ENCODE measurements around the gene PCDHA11. TPM values are rescaled to one million over a fixed set of nuclear protein-coding genes. Genes with fewer than 3 reads are reported as not detected.
"Not testable (repeated sequence)": the region's sequence is repeated elsewhere in the genome, so short reads cannot be mapped to it uniquely, and the experiment has no call there.

Gene PCDHA11
- total RNA-seq, 3 donors from 2014 or later = 0.19 to 0.58 TPM; not detected in 1

- TF ChIP-seq CTCF (IDR thresholded peaks at IDR 0.05) = no peak
- intact Hi-C loops (cut with DNase I, micrococcal nuclease) = no loop called here
Observed at GRCh38 chr5:140875085-140876065, 6.6 kb downstream of the PCDHA11 start, which contains the start of gene PCDHA12. Gene PCDHA12 (plus strand): TSS chr5:140875308. CDS start chr5:140875473, 165 bp downstream.

GRCh38 chr5:140876541-140877261, 7.9 kb downstream of the PCDHA11 start:
- intact Hi-C loops (cut with DNase I, micrococcal nuclease); H3K4me3 ChIP-seq; ATAC-seq; DNase-seq; H3K36me3 ChIP-seq (ENCODE audit: low read depth); H3K4me1 ChIP-seq (ENCODE audit: low read depth): not testable (repeated sequence)
- H3K9me3 ChIP-seq = peaks cover 57% of the 10 kb centered on the region

More at GRCh38 chr5:140875085-140876065, 6.6 kb downstream of the PCDHA11 start, which contains the start of gene PCDHA12:
- H3K4me1 ChIP-seq (ENCODE audit: low read depth) = no peaks in the 10 kb centered on the region
- no peak within 1 kb of the TSS for H3K4me3 ChIP-seq
- no peaks in the 10 kb centered on the region for H3K36me3 ChIP-seq (ENCODE audit: low read depth)
- no peak for DNase-seq
- no peak for ATAC-seq
- H3K9me3 ChIP-seq = peaks cover 67% of the 10 kb centered on the region

- TF ChIP-seq CTCF (IDR thresholded peaks at IDR 0.05) = no peak
- ATAC-seq = no peak
- intact Hi-C loops (cut with DNase I, micrococcal nuclease) = no loop called here
- H3K9me3 ChIP-seq = peaks cover 62% of the 10 kb centered on the region
- DNase-seq = peak in 1 of 3 donors; percentile 41
- H3K36me3 ChIP-seq (ENCODE audit: low read depth) = no peaks in the 10 kb centered on the region
- H3K4me3 ChIP-seq = no peak overlapping the region
- H3K4me1 ChIP-seq (ENCODE audit: low read depth) = no peaks in the 10 kb centered on the region
Observed at GRCh38 chr5:140877262-140877581, 8.5 kb downstream of the PCDHA11 start.

GRCh38 chr5:140881889-140882590, 13.3 kb downstream of the PCDHA11 start, which contains the start of gene PCDHA13:
Gene PCDHA13 (plus strand): TSS chr5:140882124. CDS start chr5:140882269, 145 bp downstream.
- peaks cover 67% of the 10 kb centered on the region for H3K9me3 ChIP-seq
- no peak within 1 kb of the TSS for H3K4me3 ChIP-seq
- no peaks in the 10 kb centered on the region for H3K4me1 ChIP-seq (ENCODE audit: low read depth)
- ATAC-seq = no peak
- DNase-seq = peak in 1 of 3 donors; percentile 22
- intact Hi-C loops (cut with DNase I, micrococcal nuclease) = no loop called here
- H3K36me3 ChIP-seq (ENCODE audit: low read depth) = no peaks in the 10 kb centered on the region
- no peak for TF ChIP-seq CTCF (IDR thresholded peaks at IDR 0.05)

GRCh38 chr5:140882591-140882899, 13.8 kb downstream of the PCDHA11 start:
- DNase-seq (no peak), ATAC-seq (no peak)
- H3K9me3 ChIP-seq = peaks cover 62% of the 10 kb centered on the region
- no peak for TF ChIP-seq CTCF (IDR thresholded peaks at IDR 0.05)
- H3K4me1 ChIP-seq (ENCODE audit: low read depth) = no peaks in the 10 kb centered on the region
- intact Hi-C loops (cut with DNase I, micrococcal nuclease) = no loop called here
- no peaks in the 10 kb centered on the region for H3K36me3 ChIP-seq (ENCODE audit: low read depth)
- H3K4me3 ChIP-seq = no peak overlapping the region
